WTC11 (cell line): Measurements from ENCODE around the gene PRDM15. TPM values are rescaled to one million over a fixed set of nuclear protein-coding genes. Genes with fewer than 3 reads are reported as not detected.

Experiments
- ATAC-seq: fragments of 200-7000 bp; cut with Tn5 transposase; 2 replicates; pipeline ENCODE4 v1.10.0; 2021; ENCODE audit warnings: mild to moderate bottlenecking, moderate library complexity
- CTCF ChIA-PET: fragments of 300-600 bp; sonication (Branson Sonifier 250); formaldehyde crosslinking; loops from one replicate; lab custom pipeline; 2021; ENCODE audit warnings: antibody characterized with exemption; lab: Charles Lee
- POLR2A ChIA-PET: fragments of 350-600 bp; sonication (Branson Sonifier 250); formaldehyde crosslinking; loops from one replicate; lab custom pipeline; 2021; ENCODE audit warnings: antibody characterized with exemption; lab: Charles Lee
- DNase-seq: peaks from one replicate; pipeline ENCODE4 v3.0.0; 2021; ENCODE audit warnings: low spot score
- H3K27ac Mint-ChIP-seq: 2 replicates; pipeline ENCODE4 v1.8.0; 2021; ENCODE audit warnings: mixed read lengths
- H3K27me3 Mint-ChIP-seq: 2 replicates; pipeline ENCODE4 v1.8.0; 2021; ENCODE audit warnings: low read depth, mild to moderate bottlenecking, moderate library complexity, mixed read lengths
- H3K36me3 Mint-ChIP-seq: 2 replicates; pipeline ENCODE4 v1.8.0; 2021; ENCODE audit warnings: mixed read lengths
- H3K4me1 Mint-ChIP-seq: 2 replicates; pipeline ENCODE4 v1.8.0; 2022; ENCODE audit warnings: mixed read lengths
- H3K4me3 Mint-ChIP-seq: 2 replicates; pipeline ENCODE4 v1.8.0; 2021; ENCODE audit warnings: mild to moderate bottlenecking, moderate library complexity, mixed read lengths
- H3K9me3 Mint-ChIP-seq: 2 replicates; pipeline ENCODE4 v1.8.0; 2021; ENCODE audit warnings: mixed read lengths
- ELF4 ChIP-seq: sonication (generic); formaldehyde crosslinking; IDR thresholded peaks from 2 replicates; pipeline ENCODE4 v1.8.1; 2022; ENCODE audit warnings: low read depth, mild to moderate bottlenecking, moderate library complexity, missing genetic modification reagents
- GABPB1 ChIP-seq: sonication (generic); formaldehyde crosslinking; IDR thresholded peaks from 2 replicates; pipeline ENCODE4 v1.8.1; 2023; ENCODE audit warnings: mild to moderate bottlenecking, missing genetic modification reagents
- JAZF1 ChIP-seq: fragments of 250-450 bp; sonication (Bioruptor Pico); IDR thresholded peaks from 2 replicates; pipeline ENCODE4 v1.9.0; 2021; ENCODE audit warnings: moderate library complexity, mild to moderate bottlenecking, inconsistent platforms
- TEAD1 ChIP-seq: sonication (generic); formaldehyde crosslinking; IDR thresholded peaks from 2 replicates; pipeline ENCODE4 v1.8.0; 2022; ENCODE audit warnings: mild to moderate bottlenecking, missing genetic modification reagents
- TP53 ChIP-seq: sonication (generic); formaldehyde crosslinking; IDR thresholded peaks from 2 replicates; pipeline ENCODE4 v1.8.1; 2023; ENCODE audit warnings: mild to moderate bottlenecking, missing genetic modification reagents
- ZNF138 ChIP-seq: sonication (generic); formaldehyde crosslinking; conservative IDR thresholded peaks from 2 replicates; pipeline ENCODE4 v1.8.1; 2022; ENCODE audit warnings: mild to moderate bottlenecking, moderate library complexity, missing genetic modification reagents
- total RNA-seq: library from RNA; stranded (reverse); gene quantifications from 3 replicates; pipeline ENCODE4 v1.2.3, GENCODE V29; 2021
- TF ChIP-seq, protein P1 (sequence below): sonication (generic); formaldehyde crosslinking; IDR thresholded peaks from 2 replicates; pipeline ENCODE4 v1.8.1; 2022; ENCODE audit warnings: missing genetic modification reagents, borderline replicate concordance
- TF ChIP-seq, protein P2 (sequence below): fragments of 250-450 bp; sonication (Bioruptor Pico); IDR thresholded peaks from 2 replicates; pipeline ENCODE4 v1.9.0; 2021; ENCODE audit warnings: moderate library complexity, mild to moderate bottlenecking, inconsistent platforms, borderline replicate concordance
- TF ChIP-seq, protein P3 (sequence below): sonication (generic); formaldehyde crosslinking; IDR thresholded peaks from 2 replicates; pipeline ENCODE4 v1.8.1; 2022; ENCODE audit warnings: mild to moderate bottlenecking, missing genetic modification reagents, moderate library complexity, borderline replicate concordance
- TF ChIP-seq, protein P4 (sequence below): sonication (generic); formaldehyde crosslinking; IDR thresholded peaks from 2 replicates; pipeline ENCODE4 v1.8.0; 2023; ENCODE audit warnings: missing genetic modification reagents
- TF ChIP-seq, protein P5 (sequence below): fragments of 250-450 bp; sonication (Bioruptor Pico); IDR thresholded peaks from 2 replicates; pipeline ENCODE4 v1.8.0; 2021; ENCODE audit warnings: mild to moderate bottlenecking
- TF ChIP-seq, protein P6 (sequence below): sonication (generic); formaldehyde crosslinking; IDR thresholded peaks from 2 replicates; pipeline ENCODE4 v1.8.1; 2022; ENCODE audit warnings: low read depth, missing genetic modification reagents, borderline replicate concordance
- TF ChIP-seq, protein P7 (sequence below): sonication (generic); formaldehyde crosslinking; conservative IDR thresholded peaks from 2 replicates; pipeline ENCODE4 v1.8.1; 2022; ENCODE audit warnings: mild to moderate bottlenecking, missing genetic modification reagents

PRDM15 gene
- total RNA-seq, 1 experiment from 2014 or later = 12.9 TPM

DNA sequence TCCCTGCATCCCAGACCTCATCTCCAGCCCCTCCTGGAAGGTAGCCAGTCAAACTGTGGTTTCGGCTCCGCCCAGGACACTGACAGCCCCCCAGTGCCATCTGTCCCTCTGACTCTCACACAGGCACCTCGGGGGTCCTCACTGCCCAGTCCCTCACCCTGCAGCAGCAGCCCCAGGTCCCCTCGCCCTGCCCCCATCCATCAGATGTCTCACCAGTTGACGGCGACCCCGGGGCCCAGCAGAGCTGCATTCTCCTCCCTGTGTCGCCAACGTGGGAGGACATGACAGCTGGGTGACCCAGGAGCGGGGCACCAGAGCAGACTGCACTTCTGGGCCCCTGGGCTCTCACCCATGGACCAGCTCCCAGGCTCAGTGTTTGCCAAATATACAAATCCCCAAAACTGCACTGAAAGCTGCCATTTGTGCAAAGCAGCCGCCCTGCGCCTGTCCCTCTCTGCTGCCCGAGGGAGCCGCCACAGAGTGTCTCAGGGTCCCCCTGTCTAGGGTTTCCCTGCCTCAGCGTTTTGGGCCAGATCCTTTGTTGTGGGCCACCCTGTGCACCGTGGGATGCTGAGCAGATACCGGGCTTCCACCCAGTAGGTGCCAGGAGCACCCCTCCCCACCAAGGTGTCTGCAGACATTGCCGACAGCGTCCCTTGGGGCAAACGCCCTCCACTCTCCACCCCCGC is 48.2 kb downstream of the PRDM15 start:
- ATAC-seq (no peak), DNase-seq (no peak)
- H3K27me3 Mint-ChIP-seq = no peaks in the 10 kb centered on the region
- peaks cover 9% of the 10 kb centered on the region for H3K4me1 Mint-ChIP-seq
- no peak overlapping the region for H3K27ac Mint-ChIP-seq
- ChIA-PET CTCF (interaction anchor here (0.5 to 2.4 kb wide), 2 partner anchors 14 to 479 kb away, joined by 4 to 5 read pairs; no protein-coding TSS in a partner anchor), POLR2A (no interaction called here)
- no peaks in the 10 kb centered on the region for H3K9me3 Mint-ChIP-seq
- no peak for TF ChIP-seq ELF4 (CRISPR knock-in tag)
- no peak overlapping the region for H3K4me3 Mint-ChIP-seq
- peaks cover 3% of the 10 kb centered on the region for H3K36me3 Mint-ChIP-seq

DNA sequence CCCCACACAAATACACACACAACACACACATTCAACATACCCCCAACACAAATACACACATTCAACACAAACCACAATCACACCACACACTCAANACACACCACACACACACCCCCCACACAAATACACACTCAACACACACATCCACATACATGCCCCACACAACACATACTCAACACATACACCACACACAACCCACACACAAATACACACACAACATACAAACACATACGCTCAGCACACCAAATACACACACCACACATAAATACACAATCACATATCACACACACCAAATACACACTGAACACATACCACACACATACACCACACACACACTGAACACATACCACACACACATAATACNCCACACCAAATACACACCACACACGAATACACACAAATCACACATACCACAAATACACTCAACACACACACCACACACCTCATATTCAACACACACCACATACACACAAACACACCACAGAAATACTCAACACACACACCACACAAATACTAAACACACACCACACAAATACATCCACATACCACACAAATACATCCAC is 48.9 kb downstream of the PRDM15 start:
- CTCF ChIA-PET = interaction anchor here (2.4 kb wide), 1 partner anchor 14 kb away, joined by 5 read pairs; no protein-coding TSS in a partner anchor
- Mint-ChIP-seq H3K9me3 (no peaks in the 10 kb centered on the region), H3K27me3 (no peaks in the 10 kb centered on the region), H3K27ac (no peak overlapping the region), H3K36me3 (peaks cover 1% of the 10 kb centered on the region; the same call in 1 of the 2 replicates), H3K4me1 (peaks cover 2% of the 10 kb centered on the region), H3K4me3 (no peak overlapping the region)
- no peak for TF ChIP-seq JAZF1 (CRISPR knock-in tag)
- TF ChIP-seq, protein P1, sequence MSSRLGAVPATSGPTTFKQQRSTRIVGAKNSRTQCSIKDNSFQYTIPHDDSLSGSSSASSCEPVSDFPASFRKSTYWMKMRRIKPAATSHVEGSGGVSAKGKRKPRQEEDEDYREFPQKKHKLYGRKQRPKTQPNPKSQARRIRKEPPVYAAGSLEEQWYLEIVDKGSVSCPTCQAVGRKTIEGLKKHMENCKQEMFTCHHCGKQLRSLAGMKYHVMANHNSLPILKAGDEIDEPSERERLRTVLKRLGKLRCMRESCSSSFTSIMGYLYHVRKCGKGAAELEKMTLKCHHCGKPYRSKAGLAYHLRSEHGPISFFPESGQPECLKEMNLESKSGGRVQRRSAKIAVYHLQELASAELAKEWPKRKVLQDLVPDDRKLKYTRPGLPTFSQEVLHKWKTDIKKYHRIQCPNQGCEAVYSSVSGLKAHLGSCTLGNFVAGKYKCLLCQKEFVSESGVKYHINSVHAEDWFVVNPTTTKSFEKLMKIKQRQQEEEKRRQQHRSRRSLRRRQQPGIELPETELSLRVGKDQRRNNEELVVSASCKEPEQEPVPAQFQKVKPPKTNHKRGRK (CRISPR knock-in tag) = no peak
- TF ChIP-seq, protein P2, sequence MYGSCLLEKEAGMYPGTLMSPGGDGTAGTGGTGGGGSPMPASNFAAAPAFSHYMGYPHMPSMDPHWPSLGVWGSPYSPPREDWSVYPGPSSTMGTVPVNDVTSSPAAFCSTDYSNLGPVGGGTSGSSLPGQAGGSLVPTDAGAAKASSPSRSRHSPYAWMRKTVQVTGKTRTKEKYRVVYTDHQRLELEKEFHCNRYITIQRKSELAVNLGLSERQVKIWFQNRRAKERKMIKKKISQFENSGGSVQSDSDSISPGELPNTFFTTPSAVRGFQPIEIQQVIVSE (CRISPR knock-in tag) = no peak
- TF ChIP-seq, protein P3, sequence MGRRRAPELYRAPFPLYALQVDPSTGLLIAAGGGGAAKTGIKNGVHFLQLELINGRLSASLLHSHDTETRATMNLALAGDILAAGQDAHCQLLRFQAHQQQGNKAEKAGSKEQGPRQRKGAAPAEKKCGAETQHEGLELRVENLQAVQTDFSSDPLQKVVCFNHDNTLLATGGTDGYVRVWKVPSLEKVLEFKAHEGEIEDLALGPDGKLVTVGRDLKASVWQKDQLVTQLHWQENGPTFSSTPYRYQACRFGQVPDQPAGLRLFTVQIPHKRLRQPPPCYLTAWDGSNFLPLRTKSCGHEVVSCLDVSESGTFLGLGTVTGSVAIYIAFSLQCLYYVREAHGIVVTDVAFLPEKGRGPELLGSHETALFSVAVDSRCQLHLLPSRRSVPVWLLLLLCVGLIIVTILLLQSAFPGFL (CRISPR knock-in tag) = no peak
- TF ChIP-seq, protein P4, sequence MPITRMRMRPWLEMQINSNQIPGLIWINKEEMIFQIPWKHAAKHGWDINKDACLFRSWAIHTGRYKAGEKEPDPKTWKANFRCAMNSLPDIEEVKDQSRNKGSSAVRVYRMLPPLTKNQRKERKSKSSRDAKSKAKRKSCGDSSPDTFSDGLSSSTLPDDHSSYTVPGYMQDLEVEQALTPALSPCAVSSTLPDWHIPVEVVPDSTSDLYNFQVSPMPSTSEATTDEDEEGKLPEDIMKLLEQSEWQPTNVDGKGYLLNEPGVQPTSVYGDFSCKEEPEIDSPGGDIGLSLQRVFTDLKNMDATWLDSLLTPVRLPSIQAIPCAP = no peak
- TF ChIP-seq, protein P5, sequence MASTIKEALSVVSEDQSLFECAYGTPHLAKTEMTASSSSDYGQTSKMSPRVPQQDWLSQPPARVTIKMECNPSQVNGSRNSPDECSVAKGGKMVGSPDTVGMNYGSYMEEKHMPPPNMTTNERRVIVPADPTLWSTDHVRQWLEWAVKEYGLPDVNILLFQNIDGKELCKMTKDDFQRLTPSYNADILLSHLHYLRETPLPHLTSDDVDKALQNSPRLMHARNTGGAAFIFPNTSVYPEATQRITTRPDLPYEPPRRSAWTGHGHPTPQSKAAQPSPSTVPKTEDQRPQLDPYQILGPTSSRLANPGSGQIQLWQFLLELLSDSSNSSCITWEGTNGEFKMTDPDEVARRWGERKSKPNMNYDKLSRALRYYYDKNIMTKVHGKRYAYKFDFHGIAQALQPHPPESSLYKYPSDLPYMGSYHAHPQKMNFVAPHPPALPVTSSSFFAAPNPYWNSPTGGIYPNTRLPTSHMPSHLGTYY (CRISPR knock-in tag) = no peak
- TF ChIP-seq GABPB1 (CRISPR knock-in tag) = no peak
- TF ChIP-seq, protein P6, sequence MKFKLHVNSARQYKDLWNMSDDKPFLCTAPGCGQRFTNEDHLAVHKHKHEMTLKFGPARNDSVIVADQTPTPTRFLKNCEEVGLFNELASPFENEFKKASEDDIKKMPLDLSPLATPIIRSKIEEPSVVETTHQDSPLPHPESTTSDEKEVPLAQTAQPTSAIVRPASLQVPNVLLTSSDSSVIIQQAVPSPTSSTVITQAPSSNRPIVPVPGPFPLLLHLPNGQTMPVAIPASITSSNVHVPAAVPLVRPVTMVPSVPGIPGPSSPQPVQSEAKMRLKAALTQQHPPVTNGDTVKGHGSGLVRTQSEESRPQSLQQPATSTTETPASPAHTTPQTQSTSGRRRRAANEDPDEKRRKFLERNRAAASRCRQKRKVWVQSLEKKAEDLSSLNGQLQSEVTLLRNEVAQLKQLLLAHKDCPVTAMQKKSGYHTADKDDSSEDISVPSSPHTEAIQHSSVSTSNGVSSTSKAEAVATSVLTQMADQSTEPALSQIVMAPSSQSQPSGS (CRISPR knock-in tag) = no peak
- no peak for TF ChIP-seq ZNF138
- TF ChIP-seq, protein P7, sequence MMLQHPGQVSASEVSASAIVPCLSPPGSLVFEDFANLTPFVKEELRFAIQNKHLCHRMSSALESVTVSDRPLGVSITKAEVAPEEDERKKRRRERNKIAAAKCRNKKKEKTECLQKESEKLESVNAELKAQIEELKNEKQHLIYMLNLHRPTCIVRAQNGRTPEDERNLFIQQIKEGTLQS (CRISPR knock-in tag) = no peak
- TF ChIP-seq TEAD1 (CRISPR knock-in tag) = no peak
- no peak for TF ChIP-seq TP53
- ATAC-seq (no peak), DNase-seq (no peak)
- POLR2A ChIA-PET = no interaction called here
